CD4-positive, alpha-beta T cell (primary cell): ENCODE data around the gene LINGO1. TPM values are rescaled to one million over a fixed set of nuclear protein-coding genes. Genes with fewer than 3 reads are reported as not detected.

Experiments
- ATAC-seq: fragments of 200-7000 bp; cut with Tn5 transposase; one replicate; pipeline ENCODE4 v1.10.0; 2022; ENCODE audit warnings: mild to moderate bottlenecking; ENCODE audit not compliant: poor library complexity
- CTCF ChIA-PET: fragments of 350-600 bp; sonication (Branson Sonifier 250); formaldehyde crosslinking; loops from one replicate; lab custom pipeline; 2021; ENCODE audit warnings: antibody characterized with exemption, inconsistent platforms; lab: Charles Lee
- POLR2A ChIA-PET: fragments of 350-600 bp; sonication (Branson Sonifier 250); formaldehyde crosslinking; loops from one replicate; lab custom pipeline; 2021; ENCODE audit warnings: antibody characterized with exemption, inconsistent platforms; lab: Charles Lee
- DNase-seq, 14 experiments: peaks; one replicate each; pipeline ENCODE4 v3.0.0-alpha.2; 2013 to 2020; ENCODE audit warnings: mixed read lengths in 2 of 14
- H3K27ac ChIP-seq, 2 donors: one replicate each; pipeline versions ENCODE4 v1.5.1 to v1.7.0; 2013; ENCODE audit warnings: low read length in 2 of 2, low read depth in 1 of 2, mild to moderate bottlenecking in 1 of 2
- H3K27me3 ChIP-seq, 2 experiments: 1 replicate in 1 of 2; 2 replicates in 1 of 2; pipeline versions ENCODE4 v1.6.1 to v1.7.0; 2013; ENCODE audit warnings: low read length in 2 of 2, control low read depth in 1 of 2, mild to moderate bottlenecking in 1 of 2, moderate library complexity in 1 of 2; ENCODE audit not compliant: insufficient read depth in 2 of 2, control insufficient read depth in 1 of 2
- H3K36me3 ChIP-seq: one replicate; pipeline ENCODE4 v1.6.1; 2013; ENCODE audit warnings: low read length, control low read depth; ENCODE audit not compliant: insufficient read depth
- H3K4me1 ChIP-seq: one replicate; pipeline ENCODE4 v1.6.1; 2013; ENCODE audit warnings: low read length, control low read depth; ENCODE audit not compliant: insufficient read depth
- H3K4me3 ChIP-seq: one replicate; pipeline ENCODE4 v1.5.1; 2013; ENCODE audit warnings: mild to moderate bottlenecking, low read length, moderate library complexity
- H3K9me3 ChIP-seq, 2 experiments: 1 replicate in 1 of 2; 2 replicates in 1 of 2; pipeline versions ENCODE4 v1.6.1 to v1.7.0; 2013; ENCODE audit warnings: low read length in 2 of 2, mild to moderate bottlenecking in 2 of 2, control low read depth in 1 of 2, moderate library complexity in 1 of 2; ENCODE audit not compliant: control insufficient read depth in 1 of 2, insufficient read depth in 1 of 2
- H3K27ac Mint-ChIP-seq: one replicate; pipeline ENCODE4 v1.8.0; 2020; ENCODE audit warnings: mixed read lengths
- H3K27me3 Mint-ChIP-seq: one replicate; pipeline ENCODE4 v1.8.0; 2021; ENCODE audit warnings: mixed read lengths
- H3K36me3 Mint-ChIP-seq: one replicate; pipeline ENCODE4 v1.8.0; 2021; ENCODE audit warnings: low read depth, mixed read lengths
- H3K4me1 Mint-ChIP-seq: one replicate; pipeline ENCODE4 v1.8.0; 2021; ENCODE audit warnings: low read depth, mixed read lengths
- H3K4me3 Mint-ChIP-seq: one replicate; pipeline ENCODE4 v1.8.0; 2020; ENCODE audit warnings: mild to moderate bottlenecking, mixed read lengths
- H3K9me3 Mint-ChIP-seq: one replicate; pipeline ENCODE4 v1.8.0; 2020; ENCODE audit warnings: mixed read lengths
- CTCF ChIP-seq: fragments of 200-600 bp; IDR thresholded peaks from one replicate; pipeline ENCODE4 v1.8.0; 2022; ENCODE audit warnings: antibody characterized with exemption, mild to moderate bottlenecking
- intact Hi-C, 2 experiments: fragments of 100-400 bp; cut with DNase I in 1 of 2; cut with micrococcal nuclease in 1 of 2; formaldehyde crosslinking; loops; one replicate each; pipeline versions ENCODE4 v1.15.1 to v1.9.0; 2023 to 2025; cut with DNase I, micrococcal nuclease
- total RNA-seq, 174 experiments: library from RNA in 2 of 174; stranded (reverse) in 2 of 174; gene quantifications; one replicate each; pipeline ENCODE4 v1.2.3 and lab custom pipeline; 2021 to 2026

LINGO1 gene
- total RNA-seq, 2 experiments from 2014 or later: not detected

GRCh38 chr15:77607111-77607893 lies 25.4 kb downstream of the LINGO1 start:
- H3K27me3 ChIP-seq: no peaks in the 10 kb centered on the region
- intact Hi-C loops: no loop called here
- Mint-ChIP-seq H3K4me3 (no peak overlapping the region), H3K27me3 (peaks cover 9% of the 10 kb centered on the region), H3K27ac (no peak overlapping the region), H3K36me3 (no peaks in the 10 kb centered on the region), H3K4me1 (peaks cover 5% of the 10 kb centered on the region), H3K9me3 (no peaks in the 10 kb centered on the region)
- no peak for DNase-seq
- no peak overlapping the region for H3K4me3 ChIP-seq
- POLR2A ChIA-PET: no interaction called here
- no peaks in the 10 kb centered on the region for H3K36me3 ChIP-seq
- no peak for ATAC-seq
- no peaks in the 10 kb centered on the region for H3K4me1 ChIP-seq
- TF ChIP-seq CTCF: no peak
- CTCF ChIA-PET: no interaction called here
- H3K9me3 ChIP-seq: no peaks in the 10 kb centered on the region
- no peak overlapping the region for H3K27ac ChIP-seq

- Mint-ChIP-seq H3K4me1 (peaks cover 5% of the 10 kb centered on the region), H3K27ac (no peak overlapping the region), H3K27me3 (peaks cover 9% of the 10 kb centered on the region), H3K4me3 (no peak overlapping the region), H3K36me3 (no peaks in the 10 kb centered on the region), H3K9me3 (no peaks in the 10 kb centered on the region)
- CTCF ChIA-PET: no interaction called here
- no peak overlapping the region for H3K4me3 ChIP-seq
- H3K9me3 ChIP-seq: no peaks in the 10 kb centered on the region
- H3K27me3 ChIP-seq: no peaks in the 10 kb centered on the region
- TF ChIP-seq CTCF: no peak
- DNase-seq (no peak), ATAC-seq (no peak)
- POLR2A ChIA-PET: no interaction called here
- intact Hi-C loops: no loop called here
- no peak overlapping the region for H3K27ac ChIP-seq
- H3K36me3 ChIP-seq: no peaks in the 10 kb centered on the region
- no peaks in the 10 kb centered on the region for H3K4me1 ChIP-seq
Observed at GRCh38 chr15:77606142-77607034, 26.3 kb downstream of the LINGO1 start.

GRCh38 chr15:77605547-77605946 lies 27.2 kb downstream of the LINGO1 start:
- no peaks in the 10 kb centered on the region for H3K9me3 Mint-ChIP-seq
- intact Hi-C loops: no loop called here

More at GRCh38 chr15:77605547-77605946, 27.2 kb downstream of the LINGO1 start:
- POLR2A ChIA-PET: no interaction called here
- Histone ChIP-seq H3K36me3 (no peaks in the 10 kb centered on the region), H3K27me3 (no peaks in the 10 kb centered on the region), H3K4me3 (no peak overlapping the region), H3K9me3 (no peaks in the 10 kb centered on the region), H3K4me1 (no peaks in the 10 kb centered on the region), H3K27ac (no peak overlapping the region)
- no peak for TF ChIP-seq CTCF
- no peak for ATAC-seq
- no peak for DNase-seq
- H3K4me3 Mint-ChIP-seq: no peak overlapping the region
- H3K27ac Mint-ChIP-seq: no peak overlapping the region
- peaks cover 5% of the 10 kb centered on the region for H3K4me1 Mint-ChIP-seq
- no peaks in the 10 kb centered on the region for H3K36me3 Mint-ChIP-seq
- CTCF ChIA-PET: no interaction called here
- H3K27me3 Mint-ChIP-seq: peaks cover 9% of the 10 kb centered on the region
